ENCODE results near the gene EFCAB9.
"Not testable (repeated sequence)": the region's sequence is repeated elsewhere in the genome, so short reads cannot be mapped to it uniquely, and the experiment has no call there.

Gene EFCAB9

DNA sequence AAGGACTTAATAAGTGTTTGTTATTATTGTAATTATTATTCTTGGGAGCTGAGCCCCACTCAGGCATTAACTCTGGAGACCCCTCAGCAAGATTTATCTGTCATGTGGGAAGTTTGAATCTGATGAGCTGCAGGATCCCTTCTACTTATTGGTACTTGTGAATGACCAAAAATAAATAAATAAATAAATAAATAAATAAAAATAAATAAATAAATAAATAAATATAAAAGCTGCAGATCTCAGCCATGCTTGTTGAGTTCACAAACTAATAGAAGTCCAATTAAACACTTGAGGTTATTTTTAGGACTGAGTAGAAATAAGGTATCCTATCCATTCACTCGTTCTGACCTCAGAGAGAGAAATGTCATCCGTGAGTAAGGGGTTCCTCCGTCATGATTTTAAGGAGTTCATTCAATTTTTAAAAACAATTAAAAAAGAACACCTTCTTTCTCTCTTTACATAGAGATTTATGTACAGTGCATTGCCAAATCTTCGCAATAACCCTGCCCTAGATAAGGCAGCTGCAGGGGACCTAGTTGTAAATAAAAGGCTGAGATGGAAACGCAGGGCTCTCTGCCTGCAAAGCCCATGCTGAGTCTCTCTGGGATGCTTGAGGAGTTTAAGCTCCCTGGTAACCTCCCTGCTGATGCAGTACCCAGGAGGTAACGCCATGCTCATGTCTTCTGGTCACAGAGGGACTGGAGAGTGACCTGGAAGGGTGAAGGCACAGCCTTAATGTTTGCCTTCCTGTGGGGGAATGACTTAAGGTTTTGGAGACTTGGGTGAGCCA is 1.2 kb downstream of the EFCAB9 start:
- TF ChIP-seq, protein P1, sequence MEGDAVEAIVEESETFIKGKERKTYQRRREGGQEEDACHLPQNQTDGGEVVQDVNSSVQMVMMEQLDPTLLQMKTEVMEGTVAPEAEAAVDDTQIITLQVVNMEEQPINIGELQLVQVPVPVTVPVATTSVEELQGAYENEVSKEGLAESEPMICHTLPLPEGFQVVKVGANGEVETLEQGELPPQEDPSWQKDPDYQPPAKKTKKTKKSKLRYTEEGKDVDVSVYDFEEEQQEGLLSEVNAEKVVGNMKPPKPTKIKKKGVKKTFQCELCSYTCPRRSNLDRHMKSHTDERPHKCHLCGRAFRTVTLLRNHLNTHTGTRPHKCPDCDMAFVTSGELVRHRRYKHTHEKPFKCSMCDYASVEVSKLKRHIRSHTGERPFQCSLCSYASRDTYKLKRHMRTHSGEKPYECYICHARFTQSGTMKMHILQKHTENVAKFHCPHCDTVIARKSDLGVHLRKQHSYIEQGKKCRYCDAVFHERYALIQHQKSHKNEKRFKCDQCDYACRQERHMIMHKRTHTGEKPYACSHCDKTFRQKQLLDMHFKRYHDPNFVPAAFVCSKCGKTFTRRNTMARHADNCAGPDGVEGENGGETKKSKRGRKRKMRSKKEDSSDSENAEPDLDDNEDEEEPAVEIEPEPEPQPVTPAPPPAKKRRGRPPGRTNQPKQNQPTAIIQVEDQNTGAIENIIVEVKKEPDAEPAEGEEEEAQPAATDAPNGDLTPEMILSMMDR (IDR thresholded peaks at IDR 0.05), result no peak
- H2AFZ ChIP-seq, result no peak overlapping the region
- no peaks in the 10 kb centered on the region for H3K9me3 ChIP-seq (ENCODE audit: control insufficient read depth, low read length)
- no peaks in the 10 kb centered on the region for H3K36me3 ChIP-seq (ENCODE audit: control insufficient read depth, insufficient read depth, low read length)
- H3K9ac ChIP-seq, result no peak overlapping the region
- H3K4me2 ChIP-seq (ENCODE audit: low read length), result no peak overlapping the region
- H3K4me1 ChIP-seq, result no peaks in the 10 kb centered on the region
- H3K27me3 ChIP-seq (ENCODE audit: control insufficient read depth, insufficient read depth, low read length), result no peaks in the 10 kb centered on the region
- H3K79me2 ChIP-seq, result no peaks in the 10 kb centered on the region
- H3K4me3 ChIP-seq (ENCODE audit: low read depth, low read length), result no peak overlapping the region
- H3K27ac ChIP-seq, result no peak overlapping the region

DNA sequence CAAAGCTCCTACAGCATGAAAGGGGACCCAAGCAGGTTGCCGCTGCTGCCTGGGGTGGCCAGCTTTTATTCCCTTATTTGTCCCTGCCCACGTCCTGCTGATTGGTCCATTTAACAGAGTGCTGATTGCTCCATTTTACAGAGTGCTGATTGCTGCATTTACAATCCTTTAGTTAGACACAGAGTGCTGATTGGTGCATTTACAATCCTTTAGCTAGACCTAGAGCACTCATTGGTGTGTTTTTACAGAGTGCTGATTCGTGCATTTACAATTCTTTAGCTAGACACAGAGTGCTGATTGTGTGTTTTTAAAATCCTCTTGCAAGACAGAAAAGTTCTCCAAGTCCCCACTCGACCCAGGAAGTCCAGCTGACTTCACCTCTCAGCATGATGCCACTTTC is 3.8 kb downstream of the EFCAB9 start:
- not testable (repeated sequence) for H3K4me3 ChIP-seq (ENCODE audit: low read depth, low read length); H3K4me2 ChIP-seq (ENCODE audit: low read length); H3K79me2 ChIP-seq; H3K27me3 ChIP-seq (ENCODE audit: control insufficient read depth, insufficient read depth, low read length); H3K9ac ChIP-seq; H3K36me3 ChIP-seq (ENCODE audit: control insufficient read depth, insufficient read depth, low read length); H3K27ac ChIP-seq; H2AFZ ChIP-seq; H3K9me3 ChIP-seq (ENCODE audit: control insufficient read depth, low read length); H3K4me1 ChIP-seq

DNA sequence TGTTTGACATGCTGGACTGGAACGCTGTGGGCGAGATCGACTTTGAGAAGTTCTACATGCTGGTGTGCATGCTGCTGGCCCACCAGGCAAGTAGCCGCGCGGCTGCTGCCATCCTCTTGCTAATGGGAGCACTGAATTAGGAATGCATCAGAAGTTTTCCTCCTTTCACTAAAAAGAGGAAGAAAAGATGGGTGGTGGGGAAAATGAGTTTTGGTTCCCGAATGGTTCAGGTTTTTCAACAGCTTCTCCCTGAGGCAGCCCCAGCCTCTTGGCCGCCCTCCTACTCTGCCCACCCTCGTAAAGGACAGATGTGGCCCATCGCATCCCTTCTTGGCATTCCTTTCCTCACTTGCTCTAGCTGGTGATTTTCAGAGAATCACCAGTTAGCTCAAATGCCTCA is 5.5 kb downstream of the EFCAB9 start:
- Histone ChIP-seq H3K9ac (no peak overlapping the region), H3K4me2 (ENCODE audit: low read length) (no peak overlapping the region), H3K27ac (no peak overlapping the region), H3K27me3 (ENCODE audit: control insufficient read depth, insufficient read depth, low read length) (no peaks in the 10 kb centered on the region), H3K79me2 (no peaks in the 10 kb centered on the region), H3K9me3 (ENCODE audit: control insufficient read depth, low read length) (no peaks in the 10 kb centered on the region), H3K4me1 (no peaks in the 10 kb centered on the region), H3K4me3 (ENCODE audit: low read depth, low read length) (no peak overlapping the region), H3K36me3 (ENCODE audit: control insufficient read depth, insufficient read depth, low read length) (no peaks in the 10 kb centered on the region), H2AFZ (no peak overlapping the region)
- TF ChIP-seq, protein P1 (IDR thresholded peaks at IDR 0.05), result no peak

DNA sequence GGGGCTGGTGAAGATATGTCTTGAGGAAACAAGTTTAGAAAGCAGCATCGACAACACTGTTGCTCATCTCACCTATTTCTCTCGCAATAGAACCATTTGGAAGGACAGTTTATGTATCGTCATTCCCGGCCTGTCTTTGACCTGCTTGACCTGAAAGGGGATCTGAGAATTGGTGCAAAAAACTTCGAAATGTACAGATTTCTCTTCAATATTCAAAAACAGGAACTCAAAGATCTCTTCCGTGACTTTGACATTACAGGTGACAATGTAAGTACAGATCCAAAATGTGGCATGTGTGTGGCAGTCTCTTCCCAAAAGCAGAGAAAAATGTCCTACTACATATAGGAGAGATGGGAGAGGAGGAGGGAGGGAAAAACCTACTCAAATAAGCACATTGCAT is 6.5 kb downstream of the EFCAB9 start:
- H3K27me3 ChIP-seq (ENCODE audit: control insufficient read depth, insufficient read depth, low read length), result no peaks in the 10 kb centered on the region
- no peaks in the 10 kb centered on the region for H3K4me1 ChIP-seq
- no peaks in the 10 kb centered on the region for H3K9me3 ChIP-seq (ENCODE audit: control insufficient read depth, low read length)
- H3K4me2 ChIP-seq (ENCODE audit: low read length), result no peak overlapping the region
- H3K9ac ChIP-seq, result no peak overlapping the region
- H3K4me3 ChIP-seq (ENCODE audit: low read depth, low read length), result no peak overlapping the region
- TF ChIP-seq, protein P1 (IDR thresholded peaks at IDR 0.05), result no peak
- H3K79me2 ChIP-seq, result no peaks in the 10 kb centered on the region
- no peak overlapping the region for H3K27ac ChIP-seq
- no peak overlapping the region for H2AFZ ChIP-seq
- no peaks in the 10 kb centered on the region for H3K36me3 ChIP-seq (ENCODE audit: control insufficient read depth, insufficient read depth, low read length)

DNA sequence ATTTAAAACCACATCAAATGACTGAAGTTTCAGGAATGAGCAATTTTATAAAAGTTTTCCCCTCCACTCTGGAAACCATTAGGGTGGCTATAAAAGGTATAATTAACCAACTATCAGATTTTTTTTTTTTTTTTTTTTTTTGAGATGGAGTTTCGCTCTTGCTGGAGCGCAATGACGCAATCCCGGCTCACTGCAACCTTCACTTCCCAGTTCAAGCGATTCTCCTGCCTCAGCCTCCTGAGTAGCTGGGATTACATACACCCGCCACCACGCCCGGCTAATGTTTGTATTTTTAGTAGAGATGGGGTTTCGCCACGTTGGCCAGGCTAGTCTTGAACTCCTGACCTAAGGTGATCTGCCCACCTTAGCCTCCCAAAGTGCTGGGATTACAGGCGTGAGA is 12.0 kb downstream of the EFCAB9 start:
- H2AFZ ChIP-seq; H3K4me3 ChIP-seq (ENCODE audit: low read depth, low read length); H3K4me1 ChIP-seq; H3K9ac ChIP-seq; H3K36me3 ChIP-seq (ENCODE audit: control insufficient read depth, insufficient read depth, low read length); H3K27me3 ChIP-seq (ENCODE audit: control insufficient read depth, insufficient read depth, low read length); H3K27ac ChIP-seq; H3K79me2 ChIP-seq; H3K4me2 ChIP-seq (ENCODE audit: low read length); H3K9me3 ChIP-seq (ENCODE audit: control insufficient read depth, low read length): not testable (repeated sequence)

DNA sequence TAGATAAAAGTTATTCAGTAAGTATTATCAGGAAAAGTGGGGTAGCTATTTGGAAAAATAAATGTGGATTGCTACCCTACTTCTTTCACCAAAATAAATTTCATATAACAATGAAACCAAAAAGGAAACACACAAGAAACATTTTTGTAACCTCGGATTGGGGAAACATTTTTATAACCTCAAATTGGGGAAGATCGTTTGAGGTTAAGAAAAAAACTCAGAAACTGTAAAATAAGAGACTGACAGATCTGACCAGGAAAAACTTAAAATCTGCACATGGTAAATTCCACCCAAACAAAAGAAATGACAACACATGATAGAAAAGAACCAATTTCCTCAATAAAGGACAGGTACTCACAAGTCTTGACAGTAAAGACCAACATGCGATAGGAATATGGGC is 13.5 kb downstream of the EFCAB9 start:
- TF ChIP-seq, protein P1 (IDR thresholded peaks at IDR 0.05), result no peak
- H3K79me2 ChIP-seq, result no peaks in the 10 kb centered on the region

More for the DNA sequence above, 13.5 kb downstream of the EFCAB9 start:
- H3K27ac ChIP-seq, result no peak overlapping the region
- no peaks in the 10 kb centered on the region for H3K9me3 ChIP-seq (ENCODE audit: control insufficient read depth, low read length)
- H3K9ac ChIP-seq, result no peak overlapping the region
- H3K4me1 ChIP-seq, result no peaks in the 10 kb centered on the region
- no peak overlapping the region for H2AFZ ChIP-seq
- no peak overlapping the region for H3K4me3 ChIP-seq (ENCODE audit: low read depth, low read length)
- H3K4me2 ChIP-seq (ENCODE audit: low read length), result no peak overlapping the region
- no peaks in the 10 kb centered on the region for H3K27me3 ChIP-seq (ENCODE audit: control insufficient read depth, insufficient read depth, low read length)
- no peaks in the 10 kb centered on the region for H3K36me3 ChIP-seq (ENCODE audit: control insufficient read depth, insufficient read depth, low read length)
